CD4-positive, alpha-beta memory T cell (primary cell): ENCODE measurements around the gene NAP1L4. TPM values are rescaled to one million over a fixed set of nuclear protein-coding genes. Genes with fewer than 3 reads are reported as not detected.

Source experiments
- CTCF ChIA-PET: fragments of 350-600 bp; sonication (Branson Sonifier 250); formaldehyde crosslinking; loops from one replicate; lab custom pipeline; 2021; ENCODE audit warnings: inconsistent platforms; ENCODE audit not compliant: partially characterized antibody; lab: Charles Lee
- POLR2A ChIA-PET: fragments of 350-600 bp; sonication (Branson Sonifier 250); formaldehyde crosslinking; loops from one replicate; lab custom pipeline; 2021; ENCODE audit not compliant: partially characterized antibody; lab: Charles Lee
- DNase-seq, 5 donors: peaks; one replicate each; pipeline versions ENCODE4 v3.0.0 to v3.0.0-alpha.2; 2020 to 2022; ENCODE audit warnings: mixed read lengths in 1 of 5
- H3K27ac ChIP-seq: one replicate; pipeline ENCODE4 v1.7.0; 2013; ENCODE audit warnings: low read depth, low read length
- H3K27me3 ChIP-seq: 2 replicates; pipeline ENCODE4 v1.7.0; 2013; ENCODE audit warnings: mild to moderate bottlenecking, low read length, moderate library complexity; ENCODE audit not compliant: insufficient read depth
- H3K36me3 ChIP-seq: 2 replicates; pipeline ENCODE4 v1.7.0; 2013; ENCODE audit warnings: mild to moderate bottlenecking, low read length, moderate library complexity; ENCODE audit not compliant: insufficient read depth
- H3K4me1 ChIP-seq: 2 replicates; pipeline ENCODE4 v1.7.0; 2013; ENCODE audit warnings: mild to moderate bottlenecking, low read length, moderate library complexity; ENCODE audit not compliant: insufficient read depth
- H3K4me3 ChIP-seq, 2 donors: one replicate each; pipeline ENCODE4 v1.7.0; 2013; ENCODE audit warnings: low read length in 2 of 2, mild to moderate bottlenecking in 1 of 2
- H3K9me3 ChIP-seq, 2 donors: one replicate each; pipeline ENCODE4 v1.7.0; 2013; ENCODE audit warnings: low read length in 2 of 2, control low read depth in 1 of 2; ENCODE audit not compliant: control insufficient read depth in 1 of 2
- H3K27ac Mint-ChIP-seq, 7 donors: one replicate each; pipeline ENCODE4 v1.8.0; 2020 to 2021; ENCODE audit warnings: mixed read lengths in 7 of 7, mild to moderate bottlenecking in 6 of 7, inconsistent platforms in 3 of 7, moderate library complexity in 3 of 7
- H3K27me3 Mint-ChIP-seq, 2 donors: one replicate each; pipeline ENCODE4 v1.8.0; 2020 to 2021; ENCODE audit warnings: mixed read lengths in 2 of 2
- H3K36me3 Mint-ChIP-seq, 2 donors: one replicate each; pipeline ENCODE4 v1.8.0; 2020 to 2021; ENCODE audit warnings: mixed read lengths in 2 of 2, inconsistent platforms in 1 of 2, mild to moderate bottlenecking in 1 of 2
- H3K4me1 Mint-ChIP-seq, 4 donors: one replicate each; pipeline ENCODE4 v1.8.0; 2020 to 2021; ENCODE audit warnings: mixed read lengths in 4 of 4, mild to moderate bottlenecking in 1 of 4
- H3K4me3 Mint-ChIP-seq, 8 donors: one replicate each; pipeline ENCODE4 v1.8.0; 2020 to 2021; ENCODE audit warnings: mixed read lengths in 8 of 8, mild to moderate bottlenecking in 7 of 8, moderate library complexity in 6 of 8, inconsistent platforms in 3 of 8
- H3K9me3 Mint-ChIP-seq, 8 donors: one replicate each; pipeline ENCODE4 v1.8.0; 2020 to 2021; ENCODE audit warnings: mixed read lengths in 8 of 8, mild to moderate bottlenecking in 5 of 8, inconsistent platforms in 3 of 8, moderate library complexity in 1 of 8
- intact Hi-C: fragments of 100-400 bp; cut with micrococcal nuclease; formaldehyde crosslinking; loops from one replicate; pipeline ENCODE4 v1.15.1; 2023
- polyA plus RNA-seq, 2 donors: library from polyadenylated mRNA; unstranded; fragments of 300-500 nt; fragmentation: Illumina TruSeq; gene quantifications; one replicate each; pipeline ENCODE4 v1.2.3, GENCODE V29; 2021
- total RNA-seq, 2 experiments: library from RNA; stranded (reverse); gene quantifications; one replicate each; pipeline ENCODE4 v1.2.3, GENCODE V29; 2021

The NAP1L4 gene
- total and polyA plus RNA-seq, 4 experiments from 2014 or later = 153 to 303 (median 230) TPM

DNA sequence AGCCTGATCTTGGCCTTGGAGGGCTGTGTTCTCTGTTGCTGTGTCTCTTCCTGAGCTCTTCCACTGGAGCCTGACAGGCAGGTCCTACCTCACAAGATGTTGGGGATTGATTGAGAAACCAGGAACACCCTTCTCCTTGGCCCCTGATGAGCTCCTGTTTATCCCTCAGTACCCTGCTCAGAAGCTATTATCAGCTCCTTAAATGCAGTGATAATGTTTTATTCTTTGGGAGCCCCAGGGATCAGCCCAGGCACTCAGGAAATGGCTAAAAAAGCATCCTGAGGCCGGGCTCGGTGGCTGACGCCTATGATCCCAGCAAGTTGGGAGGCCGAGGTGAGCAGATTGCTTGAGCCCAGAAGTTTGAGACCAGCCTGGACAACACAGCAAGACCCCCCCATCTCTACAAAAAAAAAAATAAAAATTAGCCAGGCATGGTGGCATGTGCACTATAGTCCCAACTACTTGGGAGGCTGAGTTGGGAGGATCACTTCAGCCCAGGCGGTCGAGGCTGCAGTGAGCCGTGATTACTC is 58.0 kb downstream of the NAP1L4 start:
- DNase-seq = no peak
- Histone ChIP-seq H3K27ac (no peak overlapping the region), H3K27me3 (no peaks in the 10 kb centered on the region), H3K36me3 (no peaks in the 10 kb centered on the region), H3K4me3 (no peak overlapping the region), H3K4me1 (peaks cover 27% of the 10 kb centered on the region), H3K9me3 (peaks cover 0 to 6% of the 10 kb centered on the region in 2 donors)
- peaks cover 7 to 46% (median 8%) of the 10 kb centered on the region in 4 donors for H3K4me1 Mint-ChIP-seq
- H3K36me3 Mint-ChIP-seq = peaks cover 8 to 9% of the 10 kb centered on the region in 2 donors
- intact Hi-C loops = no loop called here
- H3K9me3 Mint-ChIP-seq = peaks cover 5 to 27% (median 20%) of the 10 kb centered on the region in 8 donors
- ChIA-PET POLR2A (interaction anchor here (0.8 to 1.1 kb wide), 2 partner anchors 7 to 32 kb away, joined by 3 to 4 read pairs; a partner anchor contains a TSS), CTCF (interaction anchor here (1.1 to 2.3 kb wide), 4 partner anchors 10 to 403 kb away, joined by 3 to 9 read pairs (median 4); no protein-coding TSS in a partner anchor)
- H3K27ac Mint-ChIP-seq = peak overlapping the region in 5 of 7 donors; percentile 37 to 80 (median 72)
- H3K27me3 Mint-ChIP-seq = peaks cover 1 to 2% of the 10 kb centered on the region in 2 donors
- peak overlapping the region in 1 of 8 donors; percentile 52 for H3K4me3 Mint-ChIP-seq

DNA sequence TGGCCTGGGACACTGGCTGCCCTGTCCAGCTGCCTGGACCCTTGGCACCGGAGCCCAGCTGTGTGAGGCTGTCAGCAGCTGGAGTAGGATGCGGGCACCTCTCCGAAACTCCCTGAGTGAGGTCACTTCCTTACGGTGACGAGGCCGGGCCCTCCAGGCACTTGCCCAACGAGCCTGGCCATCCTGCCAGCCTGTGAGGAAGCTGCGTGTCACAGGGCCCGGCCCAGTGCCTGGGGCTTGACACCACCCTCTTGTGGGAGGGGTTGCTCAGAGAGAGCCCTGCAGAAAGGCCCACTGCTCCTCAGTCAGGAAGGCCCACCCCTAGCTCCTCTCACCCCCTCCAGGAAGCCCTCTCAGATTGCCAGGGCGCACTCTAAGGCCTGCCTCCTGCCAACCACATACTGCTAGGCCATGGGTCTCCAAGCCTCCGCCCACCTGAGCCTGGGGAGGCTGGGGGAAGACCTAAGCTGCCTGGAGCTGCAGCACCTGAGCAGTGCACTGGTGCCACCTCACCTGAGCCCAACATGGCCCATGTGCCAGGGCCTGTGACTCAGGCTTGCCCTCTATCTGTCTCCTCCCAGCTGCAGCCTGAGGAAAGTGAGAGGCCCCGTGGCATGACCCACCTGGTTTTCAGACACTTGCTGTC is 58.6 kb downstream of the NAP1L4 start:
- peak overlapping the region; percentile 28 for H3K27ac ChIP-seq
- Mint-ChIP-seq H3K4me1 (peaks cover 9 to 44% (median 9%) of the 10 kb centered on the region in 4 donors), H3K27ac (peak overlapping the region; percentile 29 to 80 (median 61)), H3K27me3 (peaks cover 1 to 4% of the 10 kb centered on the region in 2 donors), H3K9me3 (peaks cover 2 to 24% (median 15%) of the 10 kb centered on the region in 8 donors), H3K36me3 (peaks cover 5% of the 10 kb centered on the region in 2 donors), H3K4me3 (peak overlapping the region in 1 of 8 donors; percentile 52)
- DNase-seq = peak; percentile 52 to 81 (median 60)
- intact Hi-C loops = no loop called here
- peaks cover 0 to under 1% of the 10 kb centered on the region in 2 donors for H3K9me3 ChIP-seq
- H3K4me3 ChIP-seq = no peak overlapping the region
- POLR2A ChIA-PET = interaction anchor here (0.7 to 1.1 kb wide), 3 partner anchors 8 to 81 kb away, joined by 3 to 4 read pairs (median 3); a partner anchor contains a TSS
- H3K4me1 ChIP-seq = peaks cover 31% of the 10 kb centered on the region
- H3K36me3 ChIP-seq = no peaks in the 10 kb centered on the region
- no peaks in the 10 kb centered on the region for H3K27me3 ChIP-seq
- CTCF ChIA-PET = interaction anchor here (1.1 to 2.3 kb wide), 4 partner anchors 10 to 403 kb away, joined by 3 to 9 read pairs (median 4); no protein-coding TSS in a partner anchor

DNA sequence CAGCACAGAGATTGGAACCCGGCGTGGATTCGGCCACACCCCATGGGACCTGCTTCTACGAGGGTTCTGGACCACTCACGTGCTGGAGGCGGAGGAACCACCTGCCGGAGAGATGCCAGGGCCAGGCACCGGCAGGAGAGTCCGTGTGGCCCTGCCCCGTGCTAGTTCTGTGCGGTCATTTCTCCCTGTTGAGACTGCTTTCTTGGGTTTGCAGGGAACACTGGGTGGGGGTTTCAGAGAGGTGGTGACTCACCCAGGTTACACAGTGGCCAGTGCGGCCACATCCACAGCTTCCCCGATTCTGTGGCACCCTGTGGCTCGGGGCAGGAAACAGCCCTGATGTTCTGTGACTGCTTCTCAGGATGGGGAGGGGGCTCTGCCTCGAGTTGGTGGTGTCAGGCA is 59.3 kb downstream of the NAP1L4 start:
- Mint-ChIP-seq H3K4me1 (peaks cover 12 to 48% (median 14%) of the 10 kb centered on the region in 4 donors), H3K27me3 (peaks cover 3 to 4% of the 10 kb centered on the region in 2 donors), H3K4me3 (peak overlapping the region in 1 of 8 donors; percentile 52), H3K9me3 (peaks cover 2 to 17% (median 9%) of the 10 kb centered on the region in 8 donors), H3K27ac (peak overlapping the region in 6 of 7 donors; percentile 35 to 80 (median 61)), H3K36me3 (peaks cover 4 to 5% of the 10 kb centered on the region in 2 donors)
- no peaks in the 10 kb centered on the region for H3K9me3 ChIP-seq
- no peaks in the 10 kb centered on the region for H3K27me3 ChIP-seq
- peak overlapping the region; percentile 28 for H3K27ac ChIP-seq
- POLR2A ChIA-PET = interaction anchor here (0.7 to 1.1 kb wide), 2 partner anchors 9 to 82 kb away, joined by 3 read pairs; no protein-coding TSS in a partner anchor
- H3K4me3 ChIP-seq = no peak overlapping the region
- DNase-seq = peak in 1 of 5 donors; percentile 65
- CTCF ChIA-PET = interaction anchor here (2.3 kb wide), 1 partner anchor 40 kb away, joined by 9 read pairs; no protein-coding TSS in a partner anchor
- peaks cover 38% of the 10 kb centered on the region for H3K4me1 ChIP-seq
- H3K36me3 ChIP-seq = no peaks in the 10 kb centered on the region
- intact Hi-C loops = no loop called here

DNA sequence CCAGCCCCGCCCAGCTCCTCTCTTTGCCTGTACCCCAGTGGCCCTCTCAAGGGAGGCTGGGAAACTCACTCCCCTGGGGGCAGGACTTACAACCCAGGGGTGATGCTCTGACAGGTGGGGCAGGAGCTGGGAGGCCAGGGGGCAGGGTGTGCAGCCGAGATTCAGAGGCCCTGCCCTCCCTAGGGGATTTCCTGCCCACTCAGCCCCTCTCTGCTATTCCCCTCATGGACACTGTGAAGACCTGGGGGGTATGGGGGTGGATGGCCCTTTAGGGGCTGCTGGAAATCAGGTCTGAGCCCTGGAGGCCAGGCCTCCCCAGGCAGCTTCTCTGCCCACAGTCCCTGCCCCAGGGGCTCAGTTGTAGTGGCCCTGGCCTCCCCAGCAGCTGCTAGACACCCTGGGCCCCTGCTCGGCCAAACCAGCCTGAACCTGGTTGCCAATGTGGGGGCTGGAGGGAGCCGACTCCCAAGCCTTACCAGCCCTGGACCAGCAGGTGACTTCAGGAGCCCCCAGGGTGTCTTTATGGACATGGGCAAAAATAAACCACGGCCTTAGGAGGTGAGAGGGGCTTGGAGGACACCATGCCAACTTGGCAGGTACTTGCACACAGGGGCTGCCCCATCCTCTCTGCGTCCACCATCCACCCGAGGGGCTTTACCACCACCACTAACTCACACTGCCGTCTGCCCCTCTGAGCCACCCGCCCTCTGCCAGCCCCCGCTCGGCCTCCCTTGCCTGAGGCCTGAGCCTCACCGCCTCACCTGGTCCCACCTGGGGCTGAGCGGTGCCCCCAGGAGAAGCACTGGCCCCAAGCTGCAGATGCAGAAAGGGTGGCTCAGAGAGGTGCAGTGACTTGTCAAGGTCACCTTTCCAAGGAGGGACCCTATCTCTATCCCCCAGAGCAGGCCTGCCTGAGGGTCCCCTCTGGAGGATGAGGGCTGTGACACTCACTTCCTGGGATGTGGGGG is 60.1 kb downstream of the NAP1L4 start:
- Mint-ChIP-seq H3K4me3 (peak overlapping the region in 1 of 8 donors; percentile 43), H3K36me3 (peaks cover 0 to 1% of the 10 kb centered on the region in 2 donors), H3K4me1 (peaks cover 12 to 46% (median 17%) of the 10 kb centered on the region in 4 donors), H3K27ac (peak overlapping the region in 4 of 7 donors; percentile 60 to 85 (median 71)), H3K27me3 (peaks cover 3 to 4% of the 10 kb centered on the region in 2 donors), H3K9me3 (peaks cover 0 to 9% (median 2%) of the 10 kb centered on the region in 8 donors)
- no peak for DNase-seq
- no peaks in the 10 kb centered on the region for H3K36me3 ChIP-seq
- peaks cover 40% of the 10 kb centered on the region for H3K4me1 ChIP-seq
- POLR2A ChIA-PET = no interaction called here
- H3K4me3 ChIP-seq = no peak overlapping the region
- no peaks in the 10 kb centered on the region for H3K9me3 ChIP-seq
- no peaks in the 10 kb centered on the region for H3K27me3 ChIP-seq
- H3K27ac ChIP-seq = no peak overlapping the region
- intact Hi-C loops = no loop called here
- CTCF ChIA-PET = interaction anchor here (0.7 to 1.0 kb wide), 3 partner anchors 16 to 399 kb away, joined by 3 to 5 read pairs (median 3); no protein-coding TSS in a partner anchor

DNA sequence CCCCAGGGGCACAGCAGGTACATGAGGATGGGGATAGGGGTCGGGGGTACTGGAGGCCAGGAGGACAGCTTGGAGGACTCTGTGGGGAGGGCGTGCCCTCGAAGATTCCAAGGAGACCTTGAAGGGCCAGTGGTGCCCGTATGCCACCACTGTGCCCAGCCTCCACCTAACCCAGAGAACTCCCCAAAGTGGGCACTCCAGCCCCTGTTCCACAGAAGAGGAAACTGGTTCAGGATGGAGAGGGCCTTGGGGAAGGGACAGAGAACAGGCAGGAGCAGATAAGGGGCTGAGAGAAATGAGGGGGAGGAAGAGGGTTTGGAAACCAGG is 60.7 kb downstream of the NAP1L4 start:
- no peak for DNase-seq
- Histone ChIP-seq H3K36me3 (no peaks in the 10 kb centered on the region), H3K4me3 (no peak overlapping the region), H3K4me1 (peaks cover 40% of the 10 kb centered on the region), H3K27me3 (no peaks in the 10 kb centered on the region), H3K9me3 (no peaks in the 10 kb centered on the region), H3K27ac (no peak overlapping the region)
- Mint-ChIP-seq H3K9me3 (peaks cover 0 to 8% (median 0%) of the 10 kb centered on the region in 8 donors), H3K27ac (peak overlapping the region in 4 of 7 donors; percentile 13 to 85 (median 42)), H3K4me1 (peaks cover 12 to 44% (median 17%) of the 10 kb centered on the region in 4 donors), H3K36me3 (no peaks in the 10 kb centered on the region), H3K4me3 (no peak overlapping the region), H3K27me3 (peaks cover 3 to 4% of the 10 kb centered on the region in 2 donors)
- intact Hi-C loops = no loop called here
- ChIA-PET CTCF (interaction anchor here (0.7 to 1.0 kb wide), 3 partner anchors 16 to 398 kb away, joined by 3 to 5 read pairs (median 3); no protein-coding TSS in a partner anchor), POLR2A (no interaction called here)

DNA sequence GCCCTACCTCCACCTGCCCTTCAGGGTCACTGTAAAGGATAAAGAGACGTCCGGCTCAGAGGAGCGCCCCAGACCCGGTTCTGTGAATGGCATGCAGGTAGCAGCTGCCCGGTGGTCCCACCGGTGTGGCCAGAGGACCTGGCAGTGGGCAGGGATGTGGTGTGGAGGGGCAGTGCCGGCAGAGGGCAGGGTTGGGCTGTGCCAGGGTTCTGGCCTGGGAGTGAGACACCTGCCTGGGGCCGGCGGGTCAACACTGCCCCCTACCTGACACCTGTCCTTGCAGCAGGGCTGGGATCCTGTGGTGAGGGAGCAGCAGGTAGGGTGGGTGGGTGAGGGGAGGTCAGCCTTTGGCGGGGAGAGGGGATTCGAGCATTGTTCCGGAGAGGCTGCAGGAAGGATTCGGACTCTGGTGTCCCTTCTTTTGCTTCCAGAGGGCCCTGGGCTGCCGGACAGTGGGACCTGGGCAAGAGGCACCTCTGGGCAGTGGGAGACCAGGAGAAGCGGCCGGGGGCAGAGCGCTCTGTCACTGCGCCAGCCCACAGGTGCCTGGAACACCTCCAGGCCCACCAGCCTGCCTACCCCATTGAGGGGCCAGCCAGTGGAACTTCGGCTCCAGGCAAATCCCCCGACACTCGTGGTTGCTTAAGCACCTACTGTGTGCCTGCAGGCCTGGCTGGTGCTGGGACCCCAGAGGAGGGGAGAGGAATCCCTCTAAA is 61.3 kb downstream of the NAP1L4 start:
- no peaks in the 10 kb centered on the region for H3K27me3 ChIP-seq
- peak overlapping the region; percentile 54 to 59 for H3K4me3 ChIP-seq
- CTCF ChIA-PET = interaction anchor here (0.7 to 3.1 kb wide), 18 partner anchors 9 to 505 kb away, joined by 3 to 30 read pairs (median 5); a partner anchor contains a TSS
- Mint-ChIP-seq H3K4me1 (peaks cover 12 to 44% (median 17%) of the 10 kb centered on the region in 4 donors), H3K36me3 (no peaks in the 10 kb centered on the region), H3K27ac (peak overlapping the region in 6 of 7 donors; percentile 78 to 92 (median 84)), H3K4me3 (peak overlapping the region; percentile 65 to 89 (median 83)), H3K27me3 (peaks cover 3 to 4% of the 10 kb centered on the region in 2 donors), H3K9me3 (peaks cover 0 to 5% (median 0%) of the 10 kb centered on the region in 8 donors)
- H3K27ac ChIP-seq = no peak overlapping the region
- peak in 1 of 5 donors; percentile 30 for DNase-seq
- intact Hi-C loops = loop anchor here (1.0 kb wide), 2 partner anchors 39 to 398 kb away; no protein-coding TSS in a partner anchor
- H3K36me3 ChIP-seq = no peaks in the 10 kb centered on the region
- peaks cover 40% of the 10 kb centered on the region for H3K4me1 ChIP-seq
- no peaks in the 10 kb centered on the region for H3K9me3 ChIP-seq
- POLR2A ChIA-PET = interaction anchor here (0.7 to 2.3 kb wide), 9 partner anchors 11 to 397 kb away, joined by 3 to 21 read pairs (median 5); no protein-coding TSS in a partner anchor
